Measurements from ENCODE around the gene SLC22A8.

GRCh38 chr11:62983536-62984199 is 32.0 kb downstream of the SLC22A8 start:
- no peak for TF ChIP-seq CTCF (IDR thresholded peaks at IDR 0.05 in 4 of 5, conservative IDR thresholded peaks at IDR 0.05 in 1 of 5)
- TF ChIP-seq POLR2A (IDR thresholded peaks at IDR 0.05) = no peak
